Aorta (tissue), 5 donors: ENCODE data around the gene MEGF11. TPM values are rescaled to one million over a fixed set of nuclear protein-coding genes. Genes with fewer than 3 reads are reported as not detected.

Source experiments
- ATAC-seq: fragments of 200-7000 bp; cut with Tn5 transposase; one replicate; pipeline ENCODE4 v1.9.1; 2022; ENCODE audit warnings: moderate library complexity; ENCODE audit not compliant: low FRiP score
- DNase-seq, 2 donors: peaks; one replicate each; pipeline ENCODE4 v3.0.0-alpha.2; 2020
- H3K27ac ChIP-seq, 2 donors: one replicate each; pipeline ENCODE4 v1.5.1; 2013; ENCODE audit warnings: low read length in 2 of 2, mild to moderate bottlenecking in 2 of 2, moderate library complexity in 2 of 2, control low read depth in 1 of 2, inconsistent platforms in 1 of 2, low read depth in 1 of 2
- H3K27me3 ChIP-seq, 2 donors: one replicate each; pipeline ENCODE4 v1.6.1; 2013; ENCODE audit warnings: control low read depth in 1 of 2, low read length in 1 of 2, mild to moderate bottlenecking in 1 of 2, moderate library complexity in 1 of 2; ENCODE audit not compliant: insufficient read depth in 2 of 2, control insufficient read depth in 1 of 2
- H3K36me3 ChIP-seq, 2 donors: one replicate each; pipeline ENCODE4 v1.6.1; 2013; ENCODE audit warnings: control low read depth in 1 of 2, low read length in 1 of 2, mild to moderate bottlenecking in 1 of 2; ENCODE audit not compliant: insufficient read depth in 2 of 2, control insufficient read depth in 1 of 2
- H3K4me1 ChIP-seq, 2 donors: one replicate each; pipeline ENCODE4 v1.6.1; 2013; ENCODE audit warnings: low read length in 2 of 2, control low read depth in 1 of 2, mild to moderate bottlenecking in 1 of 2, moderate library complexity in 1 of 2; ENCODE audit not compliant: insufficient read depth in 2 of 2, control insufficient read depth in 1 of 2
- H3K4me3 ChIP-seq, 2 donors: one replicate each; pipeline ENCODE4 v1.5.1; 2013; ENCODE audit warnings: low read length in 2 of 2, control low read depth in 1 of 2, mild to moderate bottlenecking in 1 of 2
- H3K9me3 ChIP-seq: one replicate; pipeline ENCODE4 v1.6.1; 2013; ENCODE audit warnings: mild to moderate bottlenecking, low read length; ENCODE audit not compliant: control insufficient read depth
- WGBS, 2 donors: extraction: QIAGEN DNeasy Blood & Tissue Kit; methylation state at CpG; one replicate each; pipeline ENCODE4 v1.1.7; 2013; 5-methylcytosine and 5-hydroxymethylcytosine counted together
- intact Hi-C, 2 donors: fragments of 100-400 bp; cut with DNase I; formaldehyde crosslinking; loops; one replicate each; pipeline versions ENCODE4 v1.14.2 to v1.15.0; 2022
- polyA plus RNA-seq, 2 donors: library from polyadenylated mRNA; stranded (reverse); fragments of 200-250 nt; gene quantifications; one replicate each; pipeline ENCODE4 v1.2.3, GENCODE V29; 2013
- total RNA-seq, 2 donors: library from RNA; stranded (reverse); fragmentation: NEBNext Ultra II Directional; extraction: Animal tissue kit (Norgen Biotek cat#: 25700); gene quantifications; one replicate each; pipeline ENCODE4 v1.2.1, GENCODE V29; 2021
- donor health status: healthy with polysubstance abuse.
- donor health status: Bipolar disorder and iron deficiency.
- donor health status: DM: no; HTN: no; CAD: no.
- donor health status: DM: no; HTN: no; CAD: no.
- donor health status: DM: yes; HTN: yes; CAD: no.

Gene MEGF11
- total and polyA plus RNA-seq, 4 donors: not detected

DNA sequence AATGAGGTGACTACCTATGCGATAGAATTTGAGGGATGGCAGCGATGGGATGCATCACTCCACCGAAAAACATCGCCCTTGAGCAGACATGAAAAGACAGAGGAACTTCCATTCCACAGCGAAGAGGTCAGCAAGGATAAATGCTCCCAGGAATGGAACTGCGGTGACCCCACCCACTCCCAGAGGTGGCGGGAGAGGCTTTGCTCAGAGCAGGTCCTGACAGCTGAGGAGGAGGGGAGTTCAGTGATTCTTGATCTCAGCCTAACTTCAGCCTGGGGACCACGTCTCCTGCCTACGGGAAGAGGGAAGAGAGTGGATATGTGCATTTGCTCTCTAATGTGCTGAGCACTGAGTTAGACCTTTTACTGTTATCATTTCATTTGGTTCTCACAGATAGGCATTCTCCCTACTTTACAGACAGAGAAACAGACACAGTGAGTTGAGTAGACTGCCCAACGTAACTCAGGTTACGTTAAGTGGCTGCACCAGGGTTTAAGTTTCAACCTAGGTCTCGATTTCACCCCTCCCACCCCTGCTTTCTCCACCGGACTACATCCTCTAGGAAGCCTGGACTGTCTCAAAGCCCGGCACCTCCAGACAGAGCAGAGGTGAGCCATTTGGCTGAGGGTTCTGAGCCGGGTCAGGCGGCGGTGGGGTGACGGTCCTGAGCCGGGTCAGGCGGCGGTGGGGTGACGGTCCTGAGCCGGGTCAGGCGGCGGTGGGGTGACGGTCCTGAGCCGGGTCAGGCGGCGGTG lies 214.3 kb downstream of the MEGF11 start:
- WGBS, 2 donors: 31 to 34% methylated on average over 18 to 24 of the region's 29 CpGs
- intact Hi-C loops: no loop called here
- peaks cover 0 to 1% of the 10 kb centered on the region in 2 donors for H3K27me3 ChIP-seq
- DNase-seq (no peak), ATAC-seq (no peak)
- H3K4me3 ChIP-seq: no peak overlapping the region
- no peaks in the 10 kb centered on the region for H3K4me1 ChIP-seq
- no peaks in the 10 kb centered on the region for H3K36me3 ChIP-seq
- H3K9me3 ChIP-seq: peaks cover 3% of the 10 kb centered on the region
- H3K27ac ChIP-seq: no peak overlapping the region

DNA sequence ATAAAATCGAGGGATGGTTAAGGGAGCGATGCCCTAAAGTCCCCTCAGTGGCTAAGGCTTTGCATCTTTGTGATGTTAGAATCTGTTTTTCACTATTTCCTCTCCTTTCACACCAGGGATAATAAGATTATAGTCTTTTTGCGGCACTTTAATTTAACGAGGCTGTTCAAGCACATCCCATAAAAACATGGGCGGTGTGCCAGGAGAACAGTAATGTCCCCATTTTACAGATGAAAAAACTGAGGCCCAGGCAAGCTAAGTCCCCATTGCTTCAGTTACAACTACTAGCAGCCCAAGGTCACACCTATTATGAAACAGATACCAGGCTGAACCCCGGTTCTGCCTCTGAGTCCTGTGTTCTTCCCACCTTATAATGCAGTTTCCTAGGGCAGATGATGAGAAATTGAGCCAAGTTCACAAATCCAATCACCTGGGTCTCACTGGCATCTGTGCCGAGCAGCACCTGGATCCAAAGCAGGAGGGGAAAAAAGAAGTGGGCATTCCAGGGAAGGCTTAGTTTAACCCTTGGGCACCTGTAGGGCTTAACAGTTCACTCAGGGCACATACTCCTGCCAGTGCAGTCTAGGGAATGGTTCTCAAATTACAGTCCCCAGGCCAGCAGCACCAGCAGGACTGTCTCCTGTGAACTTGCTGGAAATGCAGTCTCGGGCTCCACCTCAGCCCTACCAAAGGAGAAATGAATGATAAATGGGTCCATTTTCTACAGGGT lies 215.0 kb downstream of the MEGF11 start:
- intact Hi-C loops: no loop called here
- DNase-seq: no peak
- peaks cover 0 to 1% of the 10 kb centered on the region in 2 donors for H3K27me3 ChIP-seq
- H3K4me1 ChIP-seq: no peaks in the 10 kb centered on the region
- ATAC-seq: no peak
- no peaks in the 10 kb centered on the region for H3K36me3 ChIP-seq
- H3K4me3 ChIP-seq: no peak overlapping the region
- peaks cover 3% of the 10 kb centered on the region for H3K9me3 ChIP-seq
- WGBS, 2 donors: 62 to 64% methylated on average over 8 of the region's 8 CpGs
- no peak overlapping the region for H3K27ac ChIP-seq

DNA sequence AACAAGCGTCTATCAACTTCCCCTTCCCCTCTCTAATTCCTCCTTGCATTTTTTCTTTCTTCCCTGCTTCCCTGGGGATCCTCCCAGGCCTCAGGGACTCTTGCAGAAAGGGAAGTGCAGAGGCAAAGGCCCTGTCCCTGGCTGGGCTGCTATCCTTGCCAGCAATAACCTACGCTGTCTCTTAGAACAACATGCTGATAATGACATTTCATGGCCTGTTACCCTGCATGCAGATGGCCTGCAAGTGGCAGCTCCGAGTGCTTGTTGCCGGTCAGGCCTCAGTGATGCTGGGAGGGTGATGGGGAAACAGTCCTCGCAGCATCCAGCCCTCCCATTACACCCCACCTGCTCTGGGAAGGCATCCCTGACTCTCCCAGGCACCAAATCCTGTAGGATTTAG lies 216.7 kb downstream of the MEGF11 start:
- H3K36me3 ChIP-seq: no peaks in the 10 kb centered on the region
- 20 to 31% methylated on average over 5 of the region's 5 CpGs for WGBS, 2 donors
- H3K27ac ChIP-seq: no peak overlapping the region
- no peak overlapping the region for H3K4me3 ChIP-seq
- peaks cover 5% of the 10 kb centered on the region for H3K9me3 ChIP-seq
- ATAC-seq (no peak), DNase-seq (no peak)
- intact Hi-C loops: no loop called here
- H3K4me1 ChIP-seq: no peaks in the 10 kb centered on the region
- peaks cover 0 to 1% of the 10 kb centered on the region in 2 donors for H3K27me3 ChIP-seq

DNA sequence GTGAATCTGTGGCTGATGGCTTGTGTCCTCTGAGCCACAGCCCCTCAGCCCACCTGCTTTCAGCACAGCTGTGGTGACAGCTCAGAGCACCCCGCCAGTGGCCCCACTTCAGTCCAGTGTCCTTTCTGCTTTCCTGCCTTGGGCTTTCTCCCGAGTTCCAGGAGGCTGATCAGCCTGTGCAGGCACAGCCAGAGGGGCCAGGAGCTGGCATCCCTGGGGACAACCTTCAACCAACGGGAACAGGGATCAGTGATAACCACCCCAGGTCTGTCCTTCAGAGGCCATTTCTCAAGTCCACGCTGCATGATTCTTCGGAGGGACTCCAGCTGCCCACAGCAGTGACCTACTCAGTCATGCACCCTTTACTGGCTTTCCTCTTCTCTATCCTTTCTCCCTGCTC lies 217.6 kb downstream of the MEGF11 start:
- no peak overlapping the region for H3K27ac ChIP-seq
- no peaks in the 10 kb centered on the region for H3K36me3 ChIP-seq
- ATAC-seq (no peak), DNase-seq (no peak)
- intact Hi-C loops: no loop called here
- peaks cover 5% of the 10 kb centered on the region for H3K9me3 ChIP-seq
- no peak overlapping the region for H3K4me3 ChIP-seq
- 42 to 52% methylated on average over 5 of the region's 5 CpGs for WGBS, 2 donors
- peaks cover 0 to 1% of the 10 kb centered on the region in 2 donors for H3K27me3 ChIP-seq
- H3K4me1 ChIP-seq: no peaks in the 10 kb centered on the region

DNA sequence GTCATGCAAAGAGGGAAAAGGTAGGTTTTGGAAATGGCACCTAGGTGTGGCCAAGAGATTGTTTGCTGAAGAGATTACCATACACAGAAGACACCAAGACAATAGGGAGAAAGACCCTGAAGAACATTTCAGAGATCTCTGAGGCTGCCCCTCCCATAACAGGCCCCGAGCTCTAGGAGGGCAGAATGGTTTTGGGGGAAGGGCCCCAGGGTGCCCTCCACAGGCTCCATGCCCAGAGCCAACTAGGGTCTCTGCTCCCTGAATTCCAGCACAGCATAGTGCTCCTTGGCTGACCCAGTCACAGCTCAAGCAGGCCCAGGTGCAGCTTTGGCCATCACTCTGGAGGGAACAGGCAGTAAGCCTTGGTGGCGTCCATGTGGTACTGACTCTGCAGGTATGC lies 220.4 kb downstream of the MEGF11 start:
- no peak overlapping the region for H3K27ac ChIP-seq
- no peaks in the 10 kb centered on the region for H3K36me3 ChIP-seq
- no peak overlapping the region for H3K4me3 ChIP-seq
- ATAC-seq (no peak), DNase-seq (no peak)
- no peaks in the 10 kb centered on the region for H3K4me1 ChIP-seq
- intact Hi-C loops: no loop called here
- WGBS, 2 donors: 89 to 92% methylated on average over 2 of the region's 2 CpGs
- H3K9me3 ChIP-seq: peaks cover 5% of the 10 kb centered on the region
- H3K27me3 ChIP-seq: no peaks in the 10 kb centered on the region

DNA sequence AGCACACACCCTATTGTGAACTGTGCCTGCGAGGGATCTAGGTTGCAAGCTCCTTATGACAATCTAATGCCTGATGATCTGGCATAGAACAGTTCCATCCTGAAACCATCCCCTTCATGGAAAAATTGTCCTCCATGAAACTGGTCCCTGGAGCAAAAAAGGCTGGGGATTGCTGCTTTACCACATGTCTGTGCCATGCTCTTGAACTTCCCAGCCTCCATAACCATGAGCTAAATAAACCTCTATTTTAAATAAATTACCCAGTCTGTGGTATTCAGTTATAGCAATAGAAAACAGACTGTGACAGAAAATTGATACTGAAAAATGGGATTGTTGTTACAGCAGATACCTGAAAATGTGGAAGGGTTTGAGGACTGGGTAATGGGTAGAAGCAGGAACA lies 221.5 kb downstream of the MEGF11 start:
- no peak for ATAC-seq
- WGBS, 2 donors: 88 to 95% methylated on average over 1 of the region's 1 CpG

DNA sequence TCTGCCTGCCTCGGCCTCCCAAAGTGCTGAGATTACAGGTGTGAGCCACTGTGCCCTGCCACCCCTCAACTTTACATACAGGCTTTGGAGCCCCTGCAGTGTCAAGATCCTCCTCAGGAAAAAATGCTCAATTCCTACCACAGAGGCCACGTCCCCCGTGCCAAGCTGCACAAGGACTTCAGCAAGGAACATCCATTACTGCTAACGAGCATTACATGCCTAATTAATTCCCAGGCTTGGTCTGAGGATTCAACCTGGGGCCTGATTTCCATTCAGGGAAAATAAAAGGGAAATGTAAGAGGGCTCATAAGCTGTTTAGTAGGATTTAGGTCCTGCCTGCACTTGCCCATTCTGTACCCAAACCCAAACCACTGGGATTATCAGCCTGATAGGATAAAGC lies 222.9 kb downstream of the MEGF11 start:
- WGBS, 2 donors: 67 to 73% methylated on average over 4 of the region's 4 CpGs
- H3K36me3 ChIP-seq: no peaks in the 10 kb centered on the region
- H3K4me1 ChIP-seq: no peaks in the 10 kb centered on the region
- H3K9me3 ChIP-seq: peaks cover 5% of the 10 kb centered on the region
- H3K27me3 ChIP-seq: no peaks in the 10 kb centered on the region
- intact Hi-C loops: no loop called here
- H3K4me3 ChIP-seq: no peak overlapping the region
- H3K27ac ChIP-seq: no peak overlapping the region
- ATAC-seq (no peak), DNase-seq (no peak)

More for the DNA sequence above, 221.5 kb downstream of the MEGF11 start:
- no peaks in the 10 kb centered on the region for H3K36me3 ChIP-seq
- no peak overlapping the region for H3K4me3 ChIP-seq
- DNase-seq: no peak
- H3K9me3 ChIP-seq: peaks cover 5% of the 10 kb centered on the region
- H3K4me1 ChIP-seq: no peaks in the 10 kb centered on the region
- H3K27ac ChIP-seq: no peak overlapping the region
- no peaks in the 10 kb centered on the region for H3K27me3 ChIP-seq
- intact Hi-C loops: no loop called here

DNA sequence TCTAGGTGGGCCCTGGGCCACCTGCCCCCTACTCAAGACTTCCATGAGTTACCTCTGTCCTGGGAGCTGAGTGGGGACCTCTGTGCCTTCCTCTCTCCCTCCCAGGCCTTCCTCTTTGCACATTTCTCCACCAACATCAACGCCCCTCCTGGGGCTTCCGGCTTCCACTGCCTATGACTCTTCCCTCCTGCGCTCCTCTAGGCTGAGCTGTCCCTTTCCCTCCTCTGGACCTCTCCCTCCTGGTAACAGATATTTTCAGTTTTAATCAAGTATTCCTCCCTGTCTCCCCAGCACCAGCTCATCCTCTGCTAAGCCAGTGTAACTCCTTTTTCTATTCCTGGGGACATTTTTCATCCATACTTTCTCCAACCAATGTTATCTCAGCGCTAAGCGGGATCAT lies 223.9 kb downstream of the MEGF11 start:
- Histone ChIP-seq H3K4me1 (no peaks in the 10 kb centered on the region), H3K9me3 (peaks cover 4% of the 10 kb centered on the region), H3K27ac (no peak overlapping the region), H3K4me3 (no peak overlapping the region), H3K36me3 (no peaks in the 10 kb centered on the region), H3K27me3 (no peaks in the 10 kb centered on the region)
- 69 to 74% methylated on average over 5 of the region's 5 CpGs for WGBS, 2 donors
- intact Hi-C loops: no loop called here
- DNase-seq (no peak), ATAC-seq (no peak)

DNA sequence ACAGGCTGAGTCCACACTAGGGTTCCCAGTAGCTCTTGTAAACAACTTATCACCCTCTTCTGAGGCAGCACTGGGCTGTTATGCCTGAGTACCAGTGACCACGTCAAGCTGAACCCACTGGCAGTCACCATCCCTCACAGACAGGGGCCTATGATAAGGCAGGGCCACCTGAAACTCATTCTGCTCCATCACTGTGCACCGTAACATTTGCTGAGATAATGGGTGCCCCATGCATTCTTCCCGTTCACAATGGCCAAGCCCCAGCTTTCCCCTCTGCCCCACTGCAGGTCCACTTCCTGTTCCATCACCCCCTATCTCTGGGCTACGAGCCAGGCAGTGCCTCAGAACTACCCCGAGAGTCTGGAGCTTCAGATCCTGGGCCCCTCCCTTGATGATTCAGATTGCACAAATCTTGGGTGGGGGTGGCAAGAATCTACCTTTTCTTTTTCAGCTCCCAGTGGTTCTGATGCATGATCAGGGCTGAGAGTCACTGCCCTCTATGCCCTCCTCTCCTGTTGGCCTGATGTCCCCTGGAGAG lies 226.2 kb downstream of the MEGF11 start:
- intact Hi-C loops: no loop called here
- no peak overlapping the region for H3K4me3 ChIP-seq
- H3K4me1 ChIP-seq: no peaks in the 10 kb centered on the region
- H3K27me3 ChIP-seq: peaks cover 0 to 2% of the 10 kb centered on the region in 2 donors
- no peak overlapping the region for H3K27ac ChIP-seq
- no peak for DNase-seq
- 37 to 43% methylated on average over 5 of the region's 5 CpGs for WGBS, 2 donors
- no peaks in the 10 kb centered on the region for H3K36me3 ChIP-seq
- no peak for ATAC-seq
- no peaks in the 10 kb centered on the region for H3K9me3 ChIP-seq
